GM12891 (cell line): ENCODE data around the gene EZH1.

ENCODE experiments used
- POLR2AphosphoS5 ChIP-seq: IDR thresholded peaks from 2 replicates; pipeline ENCODE4 v1.6.1; 2011; ENCODE audit warnings: low read depth, low read length, control low read depth
- TAF1 ChIP-seq: IDR thresholded peaks from 2 replicates; pipeline ENCODE4 v1.6.1; 2011; ENCODE audit warnings: low read depth, low read length, control low read depth

- no peak; the same call in 1 of the 2 replicates for TF ChIP-seq POLR2AphosphoS5
- TF ChIP-seq TAF1 = no peak; the same call in 1 of the 2 replicates
Observed at GRCh38 chr17:42679492-42680330, 65.1 kb downstream of the EZH1 start.
